ENCODE data around the gene PPARD.

DNA sequence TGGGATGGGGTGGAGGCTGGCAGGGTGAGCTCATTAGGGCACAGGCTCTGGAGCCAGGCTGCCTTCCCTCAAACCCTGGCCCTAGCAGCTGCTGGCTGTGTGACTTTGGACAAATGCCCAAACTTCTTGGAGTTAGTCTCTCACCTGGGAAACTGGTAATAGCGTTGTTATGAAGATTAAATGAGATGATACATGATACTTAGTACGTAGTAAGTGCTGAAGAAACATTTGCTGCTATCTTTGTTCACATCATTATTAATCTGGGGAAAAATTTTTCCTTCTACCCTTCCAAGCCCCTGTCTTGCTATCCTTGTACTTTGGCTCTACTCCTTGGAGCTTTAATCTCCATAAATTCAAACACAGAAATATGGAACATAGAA is 22.3 kb upstream of the PPARD start:
- no peak for TF ChIP-seq NFE2 (CRISPR knock-in tag; IDR thresholded peaks at IDR 0.05)
- TF ChIP-seq ADNP (CRISPR knock-in tag; IDR thresholded peaks at IDR 0.05): no peak
- TF ChIP-seq ZNF879 (CRISPR knock-in tag; IDR thresholded peaks at IDR 0.05): no peak
- TF ChIP-seq KAT7 (CRISPR knock-in tag; IDR thresholded peaks at IDR 0.05; ENCODE audit: borderline replicate concordance): no peak
- no peak for TF ChIP-seq TP53 (CRISPR knock-in tag; conservative IDR thresholded peaks at IDR 0.05)
- no peak for TF ChIP-seq TCF12 (IDR thresholded peaks at IDR 0.05)
- TF ChIP-seq TCF12 (CRISPR knock-in tag; IDR thresholded peaks at IDR 0.05): no peak
- TF ChIP-seq, protein P1, sequence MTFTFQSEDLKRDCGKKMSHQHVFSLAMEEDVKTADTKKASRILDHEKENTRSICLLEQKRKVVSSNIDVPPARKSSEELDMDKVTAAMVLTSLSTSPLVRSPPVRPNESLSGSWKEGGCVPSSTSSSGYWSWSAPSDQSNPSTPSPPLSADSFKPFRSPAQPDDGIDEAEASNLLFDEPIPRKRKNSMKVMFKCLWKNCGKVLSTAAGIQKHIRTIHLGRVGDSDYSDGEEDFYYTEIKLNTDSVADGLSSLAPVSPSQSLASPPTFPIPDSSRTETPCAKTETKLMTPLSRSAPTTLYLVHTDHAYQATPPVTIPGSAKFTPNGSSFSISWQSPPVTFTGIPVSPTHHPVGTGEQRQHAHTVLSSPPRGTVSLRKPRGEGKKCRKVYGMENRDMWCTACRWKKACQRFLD (CRISPR knock-in tag; IDR thresholded peaks at IDR 0.05; ENCODE audit: borderline replicate concordance): no peak
- TF ChIP-seq, protein P2, sequence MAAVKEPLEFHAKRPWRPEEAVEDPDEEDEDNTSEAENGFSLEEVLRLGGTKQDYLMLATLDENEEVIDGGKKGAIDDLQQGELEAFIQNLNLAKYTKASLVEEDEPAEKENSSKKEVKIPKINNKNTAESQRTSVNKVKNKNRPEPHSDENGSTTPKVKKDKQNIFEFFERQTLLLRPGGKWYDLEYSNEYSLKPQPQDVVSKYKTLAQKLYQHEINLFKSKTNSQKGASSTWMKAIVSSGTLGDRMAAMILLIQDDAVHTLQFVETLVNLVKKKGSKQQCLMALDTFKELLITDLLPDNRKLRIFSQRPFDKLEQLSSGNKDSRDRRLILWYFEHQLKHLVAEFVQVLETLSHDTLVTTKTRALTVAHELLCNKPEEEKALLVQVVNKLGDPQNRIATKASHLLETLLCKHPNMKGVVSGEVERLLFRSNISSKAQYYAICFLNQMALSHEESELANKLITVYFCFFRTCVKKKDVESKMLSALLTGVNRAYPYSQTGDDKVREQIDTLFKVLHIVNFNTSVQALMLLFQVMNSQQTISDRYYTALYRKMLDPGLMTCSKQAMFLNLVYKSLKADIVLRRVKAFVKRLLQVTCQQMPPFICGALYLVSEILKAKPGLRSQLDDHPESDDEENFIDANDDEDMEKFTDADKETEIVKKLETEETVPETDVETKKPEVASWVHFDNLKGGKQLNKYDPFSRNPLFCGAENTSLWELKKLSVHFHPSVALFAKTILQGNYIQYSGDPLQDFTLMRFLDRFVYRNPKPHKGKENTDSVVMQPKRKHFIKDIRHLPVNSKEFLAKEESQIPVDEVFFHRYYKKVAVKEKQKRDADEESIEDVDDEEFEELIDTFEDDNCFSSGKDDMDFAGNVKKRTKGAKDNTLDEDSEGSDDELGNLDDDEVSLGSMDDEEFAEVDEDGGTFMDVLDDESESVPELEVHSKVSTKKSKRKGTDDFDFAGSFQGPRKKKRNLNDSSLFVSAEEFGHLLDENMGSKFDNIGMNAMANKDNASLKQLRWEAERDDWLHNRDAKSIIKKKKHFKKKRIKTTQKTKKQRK (IDR thresholded peaks at IDR 0.05; ENCODE audit: low read length): no peak

All from HepG2 (cell line).